ENCODE measurements around the gene TUBD1.

DNA sequence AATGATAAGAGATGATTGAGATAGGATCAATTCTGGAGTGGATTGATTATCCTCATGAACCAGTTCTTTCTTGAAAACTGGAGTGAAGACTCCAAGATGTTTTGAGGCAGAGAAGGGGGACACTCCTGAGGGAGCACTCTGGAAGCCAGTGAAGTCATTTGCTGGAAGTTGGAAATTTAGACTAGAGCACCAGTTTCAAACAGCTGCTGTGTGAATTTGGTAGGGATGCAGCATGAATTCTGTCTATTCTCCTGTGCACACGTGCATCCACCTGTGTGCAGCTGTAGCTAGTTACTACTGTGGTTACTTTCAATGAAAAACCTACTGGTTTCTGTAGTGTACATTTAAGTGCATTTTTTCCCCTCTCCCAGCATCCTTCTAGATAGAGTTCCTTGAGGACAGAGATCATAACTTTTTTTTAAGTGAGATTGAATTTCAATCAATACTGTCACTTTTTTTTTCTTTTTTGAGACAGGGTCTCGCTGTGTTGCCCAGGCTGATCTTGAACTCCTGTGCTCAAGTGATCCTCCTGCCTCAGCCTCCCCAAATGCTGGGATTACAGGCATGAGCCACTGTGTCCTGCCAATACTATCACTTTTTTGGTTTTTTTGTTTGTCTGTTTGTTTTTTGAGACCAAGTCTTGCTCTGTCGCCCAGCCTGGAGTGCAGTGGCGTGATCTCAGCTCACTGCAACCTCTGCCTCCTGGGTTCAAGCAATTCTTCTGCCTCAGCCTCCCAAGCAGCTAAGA is 65.9 kb downstream of the TUBD1 start:
- TF ChIP-seq ARNTL (CRISPR knock-in tag; IDR thresholded peaks at IDR 0.05; ENCODE audit: borderline replicate concordance, low read depth) (no peak), ZFP30 (CRISPR knock-in tag; IDR thresholded peaks at IDR 0.05) (no peak), ZNF8 (CRISPR knock-in tag; IDR thresholded peaks at IDR 0.05) (no peak)
- TF ChIP-seq, protein P1, sequence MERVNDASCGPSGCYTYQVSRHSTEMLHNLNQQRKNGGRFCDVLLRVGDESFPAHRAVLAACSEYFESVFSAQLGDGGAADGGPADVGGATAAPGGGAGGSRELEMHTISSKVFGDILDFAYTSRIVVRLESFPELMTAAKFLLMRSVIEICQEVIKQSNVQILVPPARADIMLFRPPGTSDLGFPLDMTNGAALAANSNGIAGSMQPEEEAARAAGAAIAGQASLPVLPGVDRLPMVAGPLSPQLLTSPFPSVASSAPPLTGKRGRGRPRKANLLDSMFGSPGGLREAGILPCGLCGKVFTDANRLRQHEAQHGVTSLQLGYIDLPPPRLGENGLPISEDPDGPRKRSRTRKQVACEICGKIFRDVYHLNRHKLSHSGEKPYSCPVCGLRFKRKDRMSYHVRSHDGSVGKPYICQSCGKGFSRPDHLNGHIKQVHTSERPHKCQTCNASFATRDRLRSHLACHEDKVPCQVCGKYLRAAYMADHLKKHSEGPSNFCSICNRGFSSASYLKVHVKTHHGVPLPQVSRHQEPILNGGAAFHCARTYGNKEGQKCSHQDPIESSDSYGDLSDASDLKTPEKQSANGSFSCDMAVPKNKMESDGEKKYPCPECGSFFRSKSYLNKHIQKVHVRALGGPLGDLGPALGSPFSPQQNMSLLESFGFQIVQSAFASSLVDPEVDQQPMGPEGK (CRISPR knock-in tag; IDR thresholded peaks at IDR 0.05; ENCODE audit: borderline replicate concordance) = no peak

Measured in SK-N-SH treated with all-trans-retinoic acid at 6 μM for 48 hours (cell line).